Measurements from ENCODE around the gene CDH12. TPM values are rescaled to one million over a fixed set of nuclear protein-coding genes. Genes with fewer than 3 reads are reported as not detected.

The CDH12 gene
- total and polyA plus RNA-seq, 10 of the 15 experiments (the other 5 are each of a cell fraction or from before 2014, with no cell fraction given): 0.03 to 0.16 TPM; not detected in 8

- DNase-seq (ENCODE audit: low read depth, low spot score): no peak
- no peak overlapping the region for H2AFZ ChIP-seq (ENCODE audit: control insufficient read depth, low read depth, low read length)
- H3K4me1 ChIP-seq (ENCODE audit: control insufficient read depth, insufficient read depth, low read length): no peaks in the 10 kb centered on the region
- ChIA-PET SMC1A (ENCODE audit: uncharacterized antibody, unreplicated experiment) (interaction anchor here (1.0 to 1.8 kb wide), 3 partner anchors 12 to 17 kb away, joined by 3 to 4 read pairs (median 3); no protein-coding TSS in a partner anchor), POLR2A (no interaction called here), CTCF (no interaction called here), RAD21 (ENCODE audit: unreplicated experiment) (no interaction called here)
- intact Hi-C loops (cut with micrococcal nuclease; ENCODE audit: unreplicated experiment): no loop called here
- no peak overlapping the region for H3K4me3 ChIP-seq
- no peaks in the 10 kb centered on the region for H3K36me3 ChIP-seq (ENCODE audit: control insufficient read depth in 2 of 2, insufficient read depth in 2 of 2, low read length in 1 of 2)
- no peak for ATAC-seq
- no TSS peak for BruUV-seq (replicated peaks)
- no peak overlapping the region for H3K9ac ChIP-seq (ENCODE audit: control insufficient read depth, insufficient read depth, low read length)
- TF ChIP-seq E2F4 (IDR thresholded peaks at IDR 0.05; ENCODE audit: low read depth, low read length): no peak
- H3K79me2 ChIP-seq (ENCODE audit: control insufficient read depth, insufficient read depth, low read length): no peaks in the 10 kb centered on the region
- no peaks in the 10 kb centered on the region for H4K20me1 ChIP-seq (ENCODE audit: control insufficient read depth, insufficient read depth)
- no peak for FAIRE-seq
- 0% methylated on average over 2 of the region's 2 CpGs for WGBS (ENCODE audit: insufficient coverage, insufficient replicate concordance, low lambda C conversion rate, missing lambda C conversion rate)
- no peaks in the 10 kb centered on the region for H3K9me3 ChIP-seq (replicated peaks; ENCODE audit: control insufficient read depth, insufficient read depth, low read length)
- in situ Hi-C loops (cut with MboI): no loop called here
- H3K4me2 ChIP-seq (ENCODE audit: control insufficient read depth, insufficient read depth): no peak overlapping the region
- no peaks in the 10 kb centered on the region for H3K27me3 ChIP-seq (replicated peaks in 1 of 2; ENCODE audit: control insufficient read depth in 2 of 2, insufficient read depth in 2 of 2, low read length in 1 of 2)
- H3K27ac ChIP-seq (ENCODE audit: control insufficient read depth, insufficient read depth): no peak overlapping the region
Observed at GRCh38 chr5:21847300-21847699, 1005.8 kb downstream of the CDH12 start.

- no peaks in the 10 kb centered on the region for H3K9me3 ChIP-seq (replicated peaks; ENCODE audit: control insufficient read depth, insufficient read depth, low read length)
- no peak overlapping the region for H3K4me3 ChIP-seq
- H2AFZ ChIP-seq (ENCODE audit: control insufficient read depth, low read depth, low read length): no peak overlapping the region
- no peaks in the 10 kb centered on the region for H3K36me3 ChIP-seq (ENCODE audit: control insufficient read depth in 2 of 2, insufficient read depth in 2 of 2, low read length in 1 of 2)
- no peak overlapping the region for H3K9ac ChIP-seq (ENCODE audit: control insufficient read depth, insufficient read depth, low read length)
- ChIA-PET CTCF (no interaction called here), RAD21 (ENCODE audit: unreplicated experiment) (no interaction called here), POLR2A (no interaction called here), SMC1A (ENCODE audit: uncharacterized antibody, unreplicated experiment) (no interaction called here)
- no peaks in the 10 kb centered on the region for H3K4me1 ChIP-seq (ENCODE audit: control insufficient read depth, insufficient read depth, low read length)
- no peak for TF ChIP-seq HDAC2 (IDR thresholded peaks at IDR 0.05)
- TF ChIP-seq JUND (IDR thresholded peaks at IDR 0.05; ENCODE audit: low read depth, low read length): no peak
- no peak for TF ChIP-seq ZNF622 (IDR thresholded peaks at IDR 0.05)
- no peak for TF ChIP-seq PAX8 (IDR thresholded peaks at IDR 0.05)
- no peak for TF ChIP-seq MEF2B (IDR thresholded peaks at IDR 0.05; ENCODE audit: partially characterized antibody, poor library complexity, severe bottlenecking)
- no peak for TF ChIP-seq KLF5 (IDR thresholded peaks at IDR 0.05; ENCODE audit: partially characterized antibody)
- no peak for TF ChIP-seq CREM (IDR thresholded peaks at IDR 0.05; ENCODE audit: low read depth)
- no peak for TF ChIP-seq CBFB (IDR thresholded peaks at IDR 0.05; ENCODE audit: low read depth)
- 19% methylated on average over 1 of the region's 1 CpG for WGBS (ENCODE audit: insufficient coverage, insufficient replicate concordance, low lambda C conversion rate, missing lambda C conversion rate)
- intact Hi-C loops (cut with micrococcal nuclease; ENCODE audit: unreplicated experiment): no loop called here
- H3K27me3 ChIP-seq (replicated peaks in 1 of 2; ENCODE audit: control insufficient read depth in 2 of 2, insufficient read depth in 2 of 2, low read length in 1 of 2): no peaks in the 10 kb centered on the region
- no peak for DNase-seq (ENCODE audit: low read depth, low spot score)
- H3K4me2 ChIP-seq (ENCODE audit: control insufficient read depth, insufficient read depth): no peak overlapping the region
- no TSS peak for BruUV-seq (replicated peaks)
- H4K20me1 ChIP-seq (ENCODE audit: control insufficient read depth, insufficient read depth): no peaks in the 10 kb centered on the region
- H3K27ac ChIP-seq (ENCODE audit: control insufficient read depth, insufficient read depth): no peak overlapping the region
- in situ Hi-C loops (cut with MboI): no loop called here
- no peak for ATAC-seq
- H3K79me2 ChIP-seq (ENCODE audit: control insufficient read depth, insufficient read depth, low read length): no peaks in the 10 kb centered on the region
- no peak for FAIRE-seq
Observed at GRCh38 chr5:21844960-21845359, 1008.2 kb downstream of the CDH12 start.

Data from GM12878 (cell line).